BLaER1 treated with 17β-estradiol and CSF1 and Interleukin-3, amounts not matched to agents 10 nM and 100 nM (cell line): ENCODE measurements around the gene CACNA1F.

Experiments used
- H3K27ac ChIP-seq, 11 experiments: shearing (Covaris generic); formaldehyde crosslinking; 2 replicates each; pipeline ENCODE4 v1.8.1; 2022
- H3K27me3 ChIP-seq, 11 experiments: shearing (Covaris generic); formaldehyde crosslinking; 2 replicates each; pipeline ENCODE4 v1.8.1; 2022
- H3K36me3 ChIP-seq, 11 experiments: shearing (Covaris generic); formaldehyde crosslinking; 2 replicates each; pipeline ENCODE4 v1.8.1; 2022
- H3K4me1 ChIP-seq, 10 experiments: shearing (Covaris generic); formaldehyde crosslinking; 2 replicates each; pipeline ENCODE4 v1.8.1; 2022
- H3K4me2 ChIP-seq, 11 experiments: shearing (Covaris generic); formaldehyde crosslinking; 2 replicates each; pipeline ENCODE4 v1.8.1; 2022
- H3K4me3 ChIP-seq, 10 experiments: shearing (Covaris generic); formaldehyde crosslinking; 2 replicates each; pipeline ENCODE4 v1.8.1; 2022
- H3K9ac ChIP-seq, 11 experiments: shearing (Covaris generic); formaldehyde crosslinking; 2 replicates each; pipeline ENCODE4 v1.8.1; 2022
- H3K9me3 ChIP-seq, 11 experiments: shearing (Covaris generic); formaldehyde crosslinking; replicated peaks in 1 of 11; 2 replicates each; pipeline ENCODE4 v1.8.1; 2022
- H4K20me1 ChIP-seq, 11 experiments: shearing (Covaris generic); formaldehyde crosslinking; 2 replicates each; pipeline ENCODE4 v1.8.1; 2022
- Cebpa-rat ChIP-seq, 11 experiments: shearing (Covaris generic); IDR thresholded peaks; 2 replicates each; pipeline ENCODE4 v1.8.1; 2022

Gene CACNA1F

GRCh38 chrX:49212861-49213260 lies 20.3 kb downstream of the CACNA1F start:
- Histone ChIP-seq H3K4me3 (no peak overlapping the region), H3K27ac (no peak overlapping the region), H4K20me1 (no peaks in the 10 kb centered on the region; a peak in 3 of 22 replicates), H3K9me3 (peaks cover 0 to 5% (median 0%) of the 10 kb centered on the region in 11 experiments; a peak in 3 of 22 replicates), H3K4me1 (no peaks in the 10 kb centered on the region), H3K9ac (no peak overlapping the region), H3K36me3 (no peaks in the 10 kb centered on the region), H3K27me3 (peaks cover 4 to 91% (median 62%) of the 10 kb centered on the region in 11 experiments; a peak in 15 of 22 replicates), H3K4me2 (no peak overlapping the region)
- no peak for TF ChIP-seq Cebpa-rat (IDR thresholded peaks at IDR 0.05)

DNA sequence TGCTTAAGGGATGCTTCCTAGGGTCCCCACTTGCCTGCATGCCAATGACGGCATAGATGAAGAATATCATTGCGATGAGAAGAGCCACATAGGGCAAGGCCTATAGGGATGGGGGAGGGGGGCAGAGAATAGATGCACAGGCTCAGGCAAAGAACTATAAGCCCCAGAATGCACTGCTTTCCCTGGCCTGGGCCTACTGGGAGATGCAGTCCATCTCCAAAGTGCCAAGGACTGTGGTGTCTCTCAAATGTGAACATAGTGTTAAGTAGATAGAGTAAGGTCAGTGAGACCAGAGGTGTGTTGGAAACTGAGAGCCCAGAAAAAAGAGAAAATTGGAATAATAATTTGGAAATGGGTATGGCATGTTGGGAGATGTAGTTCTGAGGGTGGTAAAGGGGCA lies 20.9 kb downstream of the CACNA1F start:
- Histone ChIP-seq H3K4me1 (no peaks in the 10 kb centered on the region), H3K36me3 (no peaks in the 10 kb centered on the region), H3K9ac (no peak overlapping the region), H3K9me3 (peaks cover 0 to 5% (median 0%) of the 10 kb centered on the region in 11 experiments; a peak in 3 of 22 replicates), H3K4me3 (no peak overlapping the region), H3K27ac (no peak overlapping the region), H3K27me3 (peaks cover 0 to 85% (median 56%) of the 10 kb centered on the region in 11 experiments; a peak in 15 of 22 replicates), H4K20me1 (no peaks in the 10 kb centered on the region; a peak in 3 of 22 replicates), H3K4me2 (no peak overlapping the region)
- TF ChIP-seq Cebpa-rat (IDR thresholded peaks at IDR 0.05): no peak

DNA sequence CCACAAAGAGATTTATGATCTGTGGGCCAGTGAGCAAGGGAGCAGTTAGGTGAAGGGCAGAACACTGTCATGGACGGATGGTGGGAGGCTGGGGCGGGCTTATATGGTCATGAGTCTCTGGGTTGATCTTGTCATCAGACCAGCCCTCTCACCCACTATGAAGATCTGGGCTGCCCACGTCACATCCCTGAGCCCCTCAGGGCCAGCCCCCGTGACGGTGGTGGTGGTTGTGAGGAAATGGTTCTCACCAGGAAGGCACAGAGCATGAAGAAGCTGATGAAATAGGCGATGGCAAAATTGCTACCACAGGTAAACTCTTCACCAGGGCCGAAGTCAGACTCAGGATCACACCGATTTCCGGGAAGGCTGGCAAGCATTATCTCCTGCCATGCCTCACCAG lies 22.1 kb downstream of the CACNA1F start:
- no peaks in the 10 kb centered on the region for H3K4me1 ChIP-seq
- H3K4me3 ChIP-seq: no peak overlapping the region
- H3K36me3 ChIP-seq: no peaks in the 10 kb centered on the region
- no peak for TF ChIP-seq Cebpa-rat (IDR thresholded peaks at IDR 0.05)
- H3K4me2 ChIP-seq: no peak overlapping the region
- H3K9me3 ChIP-seq: peaks cover 0 to 5% (median 0%) of the 10 kb centered on the region in 11 experiments; a peak in 3 of 22 replicates
- no peak overlapping the region for H3K27ac ChIP-seq
- H3K27me3 ChIP-seq: peaks cover 0 to 78% (median 52%) of the 10 kb centered on the region in 11 experiments; a peak in 15 of 22 replicates
- H3K9ac ChIP-seq: no peak overlapping the region
- H4K20me1 ChIP-seq: no peaks in the 10 kb centered on the region; a peak in 3 of 22 replicates

- Histone ChIP-seq H3K4me3 (no peak overlapping the region), H4K20me1 (no peaks in the 10 kb centered on the region; a peak in 4 of 22 replicates), H3K36me3 (no peaks in the 10 kb centered on the region), H3K4me2 (no peak overlapping the region), H3K4me1 (no peaks in the 10 kb centered on the region), H3K9me3 (peaks cover 0 to 5% (median 0%) of the 10 kb centered on the region in 11 experiments; a peak in 3 of 22 replicates), H3K9ac (no peak overlapping the region), H3K27me3 (peaks cover 4 to 80% (median 55%) of the 10 kb centered on the region in 11 experiments; a peak in 19 of 22 replicates), H3K27ac (no peak overlapping the region)
- no peak for TF ChIP-seq Cebpa-rat (IDR thresholded peaks at IDR 0.05)
Measured at GRCh38 chrX:49210406-49210805, 22.7 kb downstream of the CACNA1F start.

DNA sequence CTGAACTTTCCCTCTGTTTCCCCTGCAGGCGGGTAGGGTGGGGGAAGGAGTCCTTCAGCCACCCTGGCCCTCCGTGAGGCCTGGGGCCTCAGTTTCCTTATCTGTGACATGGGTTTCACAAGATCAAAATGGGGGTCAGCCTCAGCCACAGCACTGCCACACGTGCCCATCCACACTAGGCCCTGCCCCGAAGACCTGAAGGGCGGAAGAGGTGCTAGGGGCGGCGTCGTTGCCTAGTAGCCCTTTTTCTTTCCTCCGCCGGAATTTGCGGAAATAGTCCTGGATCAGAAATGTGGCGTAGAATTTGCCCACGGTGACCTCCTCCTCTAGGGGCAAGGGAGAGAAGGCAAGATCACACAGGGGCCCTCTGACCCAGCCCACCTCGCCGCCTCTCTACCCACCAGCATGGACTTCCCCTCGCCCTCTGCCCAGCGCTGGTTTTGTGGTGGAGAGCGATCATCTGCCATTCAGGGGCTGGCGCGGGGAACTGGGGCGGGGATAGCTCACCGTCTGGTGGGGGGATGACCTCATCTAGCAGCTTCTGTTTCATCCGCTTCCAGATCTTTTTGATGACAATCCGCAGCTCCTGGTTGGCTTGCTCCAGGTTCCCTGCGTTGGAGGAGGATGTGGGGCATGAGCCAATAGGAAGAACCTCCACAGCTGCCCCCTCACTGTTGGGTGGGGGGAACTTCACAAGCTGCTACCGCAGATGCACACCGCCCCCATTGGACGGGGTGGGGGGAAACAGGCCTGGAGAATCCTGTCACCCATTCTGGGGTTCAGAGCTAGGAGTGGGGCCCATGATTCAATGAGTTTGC lies 23.5 kb downstream of the CACNA1F start:
- H3K27me3 ChIP-seq: peaks cover 6 to 81% (median 58%) of the 10 kb centered on the region in 11 experiments; a peak in 21 of 22 replicates
- no peak overlapping the region for H3K4me3 ChIP-seq
- H3K27ac ChIP-seq: no peak overlapping the region
- no peak overlapping the region for H3K9ac ChIP-seq
- no peak for TF ChIP-seq Cebpa-rat (IDR thresholded peaks at IDR 0.05)
- no peaks in the 10 kb centered on the region for H3K4me1 ChIP-seq
- no peaks in the 10 kb centered on the region for H3K36me3 ChIP-seq
- peaks cover 0 to 5% (median 0%) of the 10 kb centered on the region in 11 experiments; a peak in 3 of 22 replicates for H3K9me3 ChIP-seq
- peaks cover 0 to 3% (median 0%) of the 10 kb centered on the region in 11 experiments; a peak in 4 of 22 replicates for H4K20me1 ChIP-seq
- no peak overlapping the region for H3K4me2 ChIP-seq

DNA sequence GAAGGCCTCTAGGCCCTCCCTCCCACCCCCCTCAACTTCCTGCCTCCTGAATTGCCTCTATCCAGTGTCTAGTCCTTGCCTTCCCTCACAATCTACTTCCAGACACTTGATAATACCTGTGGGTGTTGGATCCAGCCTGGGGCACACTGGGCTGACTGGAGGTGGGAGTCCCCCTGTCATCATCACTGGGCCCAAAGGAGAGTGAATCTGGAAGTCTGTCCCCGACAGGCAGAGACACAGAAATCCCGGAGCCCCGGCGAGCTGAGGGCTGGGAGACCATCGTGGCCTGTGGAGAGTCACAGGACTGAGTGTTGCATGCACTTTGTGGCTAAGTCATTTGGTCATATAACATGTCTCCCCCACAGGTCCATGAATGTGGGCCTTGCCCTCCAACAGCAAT lies 24.7 kb downstream of the CACNA1F start:
- Histone ChIP-seq H4K20me1 (peaks cover 0 to 10% (median 0%) of the 10 kb centered on the region in 11 experiments; a peak in 4 of 22 replicates), H3K9ac (no peak overlapping the region), H3K9me3 (peaks cover 0 to 4% (median 0%) of the 10 kb centered on the region in 11 experiments; a peak in 3 of 22 replicates), H3K4me3 (no peak overlapping the region), H3K4me2 (no peak overlapping the region), H3K4me1 (no peaks in the 10 kb centered on the region), H3K36me3 (no peaks in the 10 kb centered on the region), H3K27ac (no peak overlapping the region), H3K27me3 (peaks cover 16 to 83% (median 63%) of the 10 kb centered on the region in 11 experiments; a peak in 21 of 22 replicates)
- TF ChIP-seq Cebpa-rat (IDR thresholded peaks at IDR 0.05): no peak

DNA sequence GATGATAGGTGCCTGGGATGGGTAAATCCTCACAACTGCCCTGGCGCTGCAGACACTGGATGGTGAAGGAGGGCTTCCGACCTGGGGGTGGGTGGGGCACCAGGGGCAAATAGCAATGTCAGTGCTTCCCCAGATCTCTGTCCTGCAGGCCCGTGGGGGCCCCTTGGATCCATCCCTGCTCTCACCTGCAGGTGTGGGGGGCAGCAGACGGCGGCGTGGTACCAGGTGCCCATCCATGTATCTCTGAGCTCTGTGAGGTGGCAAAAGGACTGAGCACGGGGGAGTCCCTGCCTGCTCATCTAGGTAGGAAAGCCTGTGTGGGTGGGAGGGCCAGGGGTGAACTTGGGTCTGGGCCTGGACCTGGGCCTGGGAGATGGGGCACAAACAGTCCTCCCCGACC lies 26.6 kb downstream of the CACNA1F start:
- no peak overlapping the region for H3K27ac ChIP-seq
- H4K20me1 ChIP-seq: peaks cover 0 to 10% (median 0%) of the 10 kb centered on the region in 11 experiments; a peak in 3 of 22 replicates
- H3K4me1 ChIP-seq: no peaks in the 10 kb centered on the region
- peaks cover 16 to 81% (median 65%) of the 10 kb centered on the region in 11 experiments; a peak in 21 of 22 replicates for H3K27me3 ChIP-seq
- H3K36me3 ChIP-seq: no peaks in the 10 kb centered on the region
- peak overlapping the region in 2 of 11 experiments; percentile 33 to 37; a peak in 1 of 22 replicates for H3K4me2 ChIP-seq
- H3K9me3 ChIP-seq: no peaks in the 10 kb centered on the region
- no peak overlapping the region for H3K4me3 ChIP-seq
- no peak for TF ChIP-seq Cebpa-rat (IDR thresholded peaks at IDR 0.05)
- H3K9ac ChIP-seq: no peak overlapping the region

GRCh38 chrX:49205443-49205842 lies 27.7 kb downstream of the CACNA1F start:
- no peaks in the 10 kb centered on the region for H3K36me3 ChIP-seq
- H3K27ac ChIP-seq: no peak overlapping the region
- TF ChIP-seq Cebpa-rat (IDR thresholded peaks at IDR 0.05): no peak
- peaks cover 0 to 10% (median 0%) of the 10 kb centered on the region in 11 experiments; a peak in 2 of 22 replicates for H4K20me1 ChIP-seq
- no peak overlapping the region for H3K4me3 ChIP-seq
- H3K4me1 ChIP-seq: peaks cover 0 to 5% (median 5%) of the 10 kb centered on the region in 10 experiments; a peak in 12 of 20 replicates
- no peak overlapping the region for H3K9ac ChIP-seq
- no peaks in the 10 kb centered on the region for H3K9me3 ChIP-seq
- no peak overlapping the region for H3K4me2 ChIP-seq
- H3K27me3 ChIP-seq: peaks cover 16 to 77% (median 56%) of the 10 kb centered on the region in 11 experiments; a peak in 21 of 22 replicates

GRCh38 chrX:49204709-49205108 lies 28.4 kb downstream of the CACNA1F start:
- TF ChIP-seq Cebpa-rat (IDR thresholded peaks at IDR 0.05): no peak
- no peaks in the 10 kb centered on the region for H3K9me3 ChIP-seq

More at GRCh38 chrX:49204709-49205108, 28.4 kb downstream of the CACNA1F start:
- Histone ChIP-seq H3K9ac (no peak overlapping the region), H4K20me1 (peaks cover 0 to 14% (median 0%) of the 10 kb centered on the region in 11 experiments; a peak in 3 of 22 replicates), H3K4me2 (no peak overlapping the region), H3K4me1 (peaks cover 0 to 8% (median 6%) of the 10 kb centered on the region in 10 experiments; a peak in 12 of 20 replicates), H3K4me3 (no peak overlapping the region), H3K27me3 (peaks cover 18 to 74% (median 54%) of the 10 kb centered on the region in 11 experiments), H3K36me3 (no peaks in the 10 kb centered on the region), H3K27ac (no peak overlapping the region)
